GM19324 (cell line): ENCODE data around the gene TMEM39B.

Experiments used
- ATAC-seq: cut with Tn5 transposase; IDR thresholded peaks from one replicate; pipeline ENCODE4 v1.9.1; 2021; ENCODE audit warnings: mild to moderate bottlenecking, moderate library complexity; ENCODE audit not compliant: unreplicated experiment, low FRiP score

Gene TMEM39B

DNA sequence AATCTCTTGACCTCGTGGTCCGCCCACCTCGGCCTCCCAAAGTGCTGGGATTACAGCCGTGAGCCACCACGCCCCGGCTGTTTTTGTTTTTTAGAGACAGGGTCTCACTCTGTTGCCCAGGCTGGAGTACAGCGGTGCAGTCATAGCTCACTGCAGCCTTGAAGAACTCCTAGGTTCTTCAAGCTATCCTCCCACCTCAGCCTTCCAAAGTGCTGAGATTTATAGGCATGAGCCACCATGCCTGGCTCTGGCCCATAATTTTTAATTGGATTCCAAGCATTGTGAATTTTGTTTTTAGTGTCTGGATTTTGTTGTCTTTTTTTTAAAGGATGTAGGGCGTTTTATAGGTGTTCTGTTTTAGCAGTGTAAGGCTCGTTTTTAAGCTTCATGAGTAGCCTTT, 78.1 kb downstream of the TMEM39B start:
- no peak for ATAC-seq

DNA sequence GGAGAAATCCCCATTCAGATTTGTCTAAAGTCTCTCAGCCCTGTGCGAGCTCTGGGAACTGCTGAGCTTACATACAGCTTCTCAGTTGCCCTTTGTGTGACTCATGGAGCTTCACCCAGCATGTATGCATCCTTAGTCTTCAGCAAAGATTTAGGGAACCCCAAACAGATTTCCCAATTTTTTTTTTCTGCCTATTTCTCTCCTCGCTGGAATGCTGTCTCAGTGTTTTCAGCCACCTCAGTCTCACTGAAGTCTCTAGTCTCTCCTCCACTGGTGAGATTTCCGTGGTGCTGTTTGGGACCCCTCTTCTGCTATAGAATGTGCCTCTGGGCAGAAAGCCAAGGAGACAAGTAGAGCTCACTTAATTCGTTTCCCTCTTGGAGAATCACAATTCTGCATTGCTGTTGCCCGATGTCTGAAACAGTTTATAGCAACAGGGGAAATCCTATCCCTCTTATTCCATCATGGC, 78.6 kb downstream of the TMEM39B start:
- no peak for ATAC-seq
